Sigmoid colon (tissue), 7 donors: ENCODE measurements around the gene ASPRV1. TPM values are rescaled to one million over a fixed set of nuclear protein-coding genes. Genes with fewer than 3 reads are reported as not detected.
A peak's percentile ranks its signal among the peaks of the same experiment; 100 is the strongest.

Source experiments
- DNase-seq: peaks from one replicate; pipeline ENCODE4 v3.0.0-alpha.2; 2019
- H3K27ac ChIP-seq, 4 donors: fragments of 200-600 bp; sonication (generic); one replicate each; pipeline ENCODE4 v1.5.1; 2016 to 2019; ENCODE audit warnings: mild to moderate bottlenecking in 1 of 4
- H3K27me3 ChIP-seq, 3 donors: fragments of 200-600 bp; sonication (generic); one replicate each; pipeline ENCODE4 v1.5.1; 2019; ENCODE audit warnings: mild to moderate bottlenecking in 1 of 3
- H3K36me3 ChIP-seq, 4 donors: fragments of 200-600 bp; sonication (generic); one replicate each; pipeline ENCODE4 v1.5.1; 2016 to 2019
- H3K4me1 ChIP-seq, 4 donors: fragments of 200-600 bp; sonication (generic); one replicate each; pipeline ENCODE4 v1.5.1; 2017 to 2019
- H3K4me3 ChIP-seq, 4 donors: fragments of 200-600 bp; sonication (generic); one replicate each; pipeline ENCODE4 v1.5.1; 2017 to 2019; ENCODE audit warnings: mild to moderate bottlenecking in 2 of 4, moderate library complexity in 1 of 4
- H3K9me3 ChIP-seq, 4 donors: fragments of 200-600 bp in 3 of 4; sonication (generic) in 3 of 4; one replicate each; pipeline versions ENCODE4 v1.5.1 to v1.6.1; 2013 to 2019
- CTCF ChIP-seq, 4 experiments: fragments of 450-650 bp in 3 of 4; fragments of 200-600 bp in 1 of 4; IDR thresholded peaks; one replicate each; pipeline ENCODE4 v1.5.1; 2016 to 2019; ENCODE audit warnings: antibody characterized with exemption in 4 of 4, mild to moderate bottlenecking in 3 of 4, moderate library complexity in 2 of 4
- EP300 ChIP-seq, 4 donors: sonication (generic); formaldehyde crosslinking; IDR thresholded peaks; one replicate each; pipeline ENCODE4 v1.6.1; 2017; ENCODE audit warnings: antibody characterized with exemption in 4 of 4
- POLR2A ChIP-seq, 2 donors: fragments of 450-650 bp; IDR thresholded peaks; one replicate each; pipeline ENCODE4 v1.6.1; 2016; ENCODE audit warnings: antibody characterized with exemption in 2 of 2, mild to moderate bottlenecking in 2 of 2, moderate library complexity in 2 of 2
- POLR2AphosphoS5 ChIP-seq, 4 donors: sonication (generic); formaldehyde crosslinking; IDR thresholded peaks; one replicate each; pipeline ENCODE4 v1.6.1; 2017; ENCODE audit warnings: antibody characterized with exemption in 4 of 4
- WGBS, 2 donors: extraction: QIAGEN DNeasy Blood & Tissue Kit; methylation state at CpG; one replicate each; pipeline ENCODE4 v1.1.7; 2013; 5-methylcytosine and 5-hydroxymethylcytosine counted together
- intact Hi-C: fragments of 100-400 bp; cut with DNase I; formaldehyde crosslinking; loops from one replicate; pipeline ENCODE4 v1.15.1; 2023
- polyA plus RNA-seq, 3 donors: library from polyadenylated mRNA; stranded (reverse); fragments of 200-250 nt; gene quantifications; one replicate each; pipeline ENCODE4 v1.2.3, GENCODE V29; 2013
- total RNA-seq, 4 donors: library from RNA; depleted of rRNA; stranded (reverse); fragments of >200 nt; gene quantifications; one replicate each; pipeline ENCODE4 v1.1.0, GENCODE V29; 2016
- donor health status: healthy with polysubstance abuse.
- donor health status: Bipolar disorder and iron deficiency.
- donor health status: healthy.

Gene ASPRV1
- total and polyA plus RNA-seq, 7 donors, result 1.1 to 1.4 (median 1.2) TPM

GRCh38 chr2:69911985-69912563 lies 49.4 kb downstream of the ASPRV1 start:
- Histone ChIP-seq H3K36me3 (peaks cover 0 to 43% (median 3%) of the 10 kb centered on the region in 4 donors), H3K27ac (peak overlapping the region in 3 of 4 donors; percentile 3 to 98 (median 52)), H3K9me3 (no peaks in the 10 kb centered on the region), H3K27me3 (no peaks in the 10 kb centered on the region), H3K4me3 (no peak overlapping the region), H3K4me1 (peaks cover 0 to 35% (median 21%) of the 10 kb centered on the region in 4 donors)
- 1 to 3% methylated on average over 2 of the region's 2 CpGs for WGBS, 2 donors
- intact Hi-C loops, result loop anchor here (5.0 kb wide), 4 partner anchors 175 to 475 kb away; partner anchors contain the start of genes FAM136A, NFU1, PCBP1 and TIA1
- TF ChIP-seq EP300 (IDR thresholded peaks at IDR 0.05), result no peak
- no peak for TF ChIP-seq POLR2A (IDR thresholded peaks at IDR 0.05)
- TF ChIP-seq CTCF (IDR thresholded peaks at IDR 0.05), result peak in 3 of 4 experiments; percentile 32 to 61 (median 51)
- no peak for TF ChIP-seq POLR2AphosphoS5 (IDR thresholded peaks at IDR 0.05)
- no peak for DNase-seq

Other genes starting within 250 kb of the ASPRV1 start
- 10 to 100 TPM; 33.3 to 55.8 (median 44.5) TPM for gene ANXA4, start 219.5 kb downstream of the ASPRV1 start, total RNA-seq
- 100 to 1,000 TPM; 129 to 183 (median 155) TPM for gene ANXA4, start 219.5 kb downstream of the ASPRV1 start, polyA plus RNA-seq
- 10 to 100 TPM; 10.5 to 15.3 (median 12.9) TPM for gene GMCL1, start 132.0 kb downstream of the ASPRV1 start, total RNA-seq
- 10 to 100 TPM; 10.7 to 15.0 (median 12.3) TPM for gene GMCL1, start 132.0 kb downstream of the ASPRV1 start, polyA plus RNA-seq
- 10 to 100 TPM; 52.7 to 92.5 (median 69.3) TPM for gene SNRNP27, start 67.7 kb downstream of the ASPRV1 start, total RNA-seq
- gene SNRNP27, start 67.7 kb downstream of the ASPRV1 start, polyA plus RNA-seq, result 10 to 100 TPM; 38.8 to 64.9 (median 57.1) TPM
- 1 to 10 TPM; 5.4 to 7.8 (median 7.3) TPM for gene MXD1, start 46.5 kb downstream of the ASPRV1 start, total RNA-seq
- 100 to 1,000 TPM in 1 of 3 donors, 10 to 100 TPM in 2; 44.2 to 102 (median 46.8) TPM for gene MXD1, start 46.5 kb downstream of the ASPRV1 start, polyA plus RNA-seq
- gene PCBP1, start 125.8 kb upstream of the ASPRV1 start, total RNA-seq, result 100 to 1,000 TPM; 178 to 186 (median 182) TPM
- gene PCBP1, start 125.8 kb upstream of the ASPRV1 start, polyA plus RNA-seq, result 100 to 1,000 TPM; 269 to 311 (median 286) TPM
- 10 to 100 TPM in 3 of 4 donors, 1 to 10 TPM in 1; 8.8 to 24.3 (median 21.8) TPM for gene C2orf42, start 229.4 kb upstream of the ASPRV1 start, total RNA-seq
- 1 to 10 TPM; 5.1 to 8.5 (median 5.4) TPM for gene C2orf42, start 229.4 kb upstream of the ASPRV1 start, polyA plus RNA-seq